GM12864 (cell line): ENCODE results near the gene FN1.

Experiments used
- DNase-seq: peaks from one replicate; pipeline ENCODE4 v3.0.0-alpha.2; 2011; ENCODE audit warnings: low read depth
- H3K4me3 ChIP-seq: 2 replicates; pipeline ENCODE4 v1.5.1; 2011; ENCODE audit warnings: mild to moderate bottlenecking, low read depth, low read length, control low read depth
- TF ChIP-seq, protein P1 (sequence below): IDR thresholded peaks from 2 replicates; pipeline ENCODE4 v1.5.1; 2011; ENCODE audit warnings: low read depth, mild to moderate bottlenecking, moderate library complexity, low read length, control low read depth, inconsistent platforms; ENCODE audit errors: missing control alignments

FN1 gene

DNA sequence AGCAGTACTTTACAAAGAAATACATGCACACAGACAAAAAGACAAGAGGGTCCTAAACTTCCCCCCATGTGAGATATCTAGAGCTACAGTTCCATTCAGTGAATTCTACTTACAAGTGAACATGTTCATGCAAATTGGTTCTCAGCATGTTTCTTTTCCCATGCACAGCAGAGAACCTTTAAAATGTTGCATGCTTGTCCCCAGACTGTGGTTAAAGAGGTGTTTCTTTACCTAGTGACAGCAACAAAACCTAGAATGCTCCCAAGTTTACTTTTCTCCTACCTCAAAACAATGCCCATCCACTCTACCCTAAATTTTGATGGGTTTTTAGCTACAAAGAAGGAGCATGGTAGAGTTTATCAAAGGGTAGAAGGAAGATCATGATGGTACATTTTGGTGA lies 43.7 kb downstream of the FN1 start:
- TF ChIP-seq, protein P1, sequence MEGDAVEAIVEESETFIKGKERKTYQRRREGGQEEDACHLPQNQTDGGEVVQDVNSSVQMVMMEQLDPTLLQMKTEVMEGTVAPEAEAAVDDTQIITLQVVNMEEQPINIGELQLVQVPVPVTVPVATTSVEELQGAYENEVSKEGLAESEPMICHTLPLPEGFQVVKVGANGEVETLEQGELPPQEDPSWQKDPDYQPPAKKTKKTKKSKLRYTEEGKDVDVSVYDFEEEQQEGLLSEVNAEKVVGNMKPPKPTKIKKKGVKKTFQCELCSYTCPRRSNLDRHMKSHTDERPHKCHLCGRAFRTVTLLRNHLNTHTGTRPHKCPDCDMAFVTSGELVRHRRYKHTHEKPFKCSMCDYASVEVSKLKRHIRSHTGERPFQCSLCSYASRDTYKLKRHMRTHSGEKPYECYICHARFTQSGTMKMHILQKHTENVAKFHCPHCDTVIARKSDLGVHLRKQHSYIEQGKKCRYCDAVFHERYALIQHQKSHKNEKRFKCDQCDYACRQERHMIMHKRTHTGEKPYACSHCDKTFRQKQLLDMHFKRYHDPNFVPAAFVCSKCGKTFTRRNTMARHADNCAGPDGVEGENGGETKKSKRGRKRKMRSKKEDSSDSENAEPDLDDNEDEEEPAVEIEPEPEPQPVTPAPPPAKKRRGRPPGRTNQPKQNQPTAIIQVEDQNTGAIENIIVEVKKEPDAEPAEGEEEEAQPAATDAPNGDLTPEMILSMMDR, result no peak
- H3K4me3 ChIP-seq, result no peak overlapping the region
- DNase-seq, result no peak

DNA sequence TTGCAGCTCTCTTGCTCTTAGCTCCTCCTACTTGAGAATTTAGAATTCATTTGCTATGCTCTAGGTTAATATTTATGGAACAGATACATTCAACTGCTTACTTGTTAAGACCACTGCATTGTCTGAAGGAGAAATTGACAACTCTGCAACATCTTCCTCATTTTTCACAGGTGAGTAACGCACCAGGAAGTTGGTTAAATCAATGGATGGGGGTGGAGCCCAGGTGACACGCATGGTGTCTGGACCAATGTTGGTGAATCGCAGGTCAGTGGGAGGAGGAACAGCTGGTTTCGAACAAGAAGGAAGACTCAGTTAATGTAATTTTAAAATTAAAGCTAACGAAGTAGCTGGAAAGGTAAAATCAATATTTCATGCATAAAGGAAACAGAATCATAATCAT lies 44.3 kb downstream of the FN1 start:
- no peak overlapping the region for H3K4me3 ChIP-seq
- TF ChIP-seq, protein P1, result no peak
- DNase-seq, result no peak

DNA sequence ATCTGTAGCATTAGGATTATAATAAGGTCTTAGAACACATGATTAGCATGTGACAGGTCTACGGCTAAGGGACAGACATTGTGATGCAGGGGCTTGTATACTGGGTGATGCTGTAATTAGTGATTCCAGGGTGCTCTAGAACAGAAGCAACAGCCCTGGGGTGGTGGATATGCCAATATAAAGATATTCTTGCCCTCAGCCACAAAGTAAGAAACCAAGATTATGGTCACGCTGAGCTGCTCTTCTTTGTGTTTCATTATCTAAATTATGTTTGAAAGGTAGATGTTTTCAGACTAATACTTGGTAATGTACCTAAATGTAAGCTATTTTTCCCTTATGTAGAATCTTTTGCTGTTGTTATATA lies 45.3 kb downstream of the FN1 start:
- no peak overlapping the region for H3K4me3 ChIP-seq
- TF ChIP-seq, protein P1, result no peak
- DNase-seq, result no peak

DNA sequence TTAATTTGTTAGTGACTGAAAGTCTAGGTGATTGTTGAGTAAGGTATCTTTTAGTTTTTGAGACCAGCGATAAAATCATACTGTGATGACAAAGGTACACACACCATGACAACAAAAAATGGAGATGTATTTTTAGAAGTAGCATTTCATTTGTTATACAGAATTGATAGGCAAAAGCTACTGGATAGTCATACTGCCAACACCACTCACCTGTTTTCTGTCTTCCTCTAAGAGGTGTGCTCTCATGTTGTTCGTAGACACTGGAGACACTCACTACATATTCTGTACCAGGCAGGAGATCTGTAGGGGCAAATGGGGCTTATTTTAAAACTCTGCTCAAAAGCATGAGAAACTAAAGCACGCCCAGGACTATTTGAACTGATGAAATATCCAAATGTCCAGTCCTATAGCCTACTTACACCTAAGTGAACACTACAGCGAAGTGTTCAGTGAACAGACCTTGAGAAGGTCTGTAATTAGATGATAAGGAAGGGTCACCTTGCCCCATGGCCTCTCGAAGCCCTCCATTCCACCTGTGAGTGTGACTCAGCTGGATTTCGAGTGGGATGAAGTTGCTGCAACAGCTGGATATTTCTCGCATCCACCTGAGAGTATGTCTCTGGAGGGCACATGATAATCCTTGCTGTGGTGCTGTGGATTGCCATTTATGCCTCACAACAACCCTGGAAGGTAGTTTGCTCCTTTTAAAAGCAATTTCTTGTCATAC lies 47.7 kb downstream of the FN1 start:
- TF ChIP-seq, protein P1, result no peak
- no peak for DNase-seq
- no peak overlapping the region for H3K4me3 ChIP-seq

DNA sequence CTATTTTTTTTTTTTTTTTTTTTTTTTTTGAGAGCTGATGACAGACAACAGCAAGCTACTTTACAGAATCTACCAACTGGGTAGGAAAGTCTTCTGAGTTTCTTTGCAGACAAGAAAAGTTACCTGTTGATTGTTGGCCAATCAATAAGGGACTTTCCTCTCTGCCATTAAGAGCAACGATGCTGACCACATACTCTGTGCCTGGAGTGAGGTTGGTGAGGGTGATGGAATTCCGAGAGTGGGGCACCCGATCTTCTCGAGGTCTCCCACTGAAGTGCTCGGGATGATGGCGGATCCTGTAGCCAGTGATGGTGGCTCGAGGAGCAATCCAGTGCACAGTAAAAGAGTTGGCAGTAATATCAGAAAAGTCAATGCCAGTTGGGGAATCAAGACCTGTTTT lies 49.3 kb downstream of the FN1 start:
- TF ChIP-seq, protein P1, result no peak
- no peak for DNase-seq

DNA sequence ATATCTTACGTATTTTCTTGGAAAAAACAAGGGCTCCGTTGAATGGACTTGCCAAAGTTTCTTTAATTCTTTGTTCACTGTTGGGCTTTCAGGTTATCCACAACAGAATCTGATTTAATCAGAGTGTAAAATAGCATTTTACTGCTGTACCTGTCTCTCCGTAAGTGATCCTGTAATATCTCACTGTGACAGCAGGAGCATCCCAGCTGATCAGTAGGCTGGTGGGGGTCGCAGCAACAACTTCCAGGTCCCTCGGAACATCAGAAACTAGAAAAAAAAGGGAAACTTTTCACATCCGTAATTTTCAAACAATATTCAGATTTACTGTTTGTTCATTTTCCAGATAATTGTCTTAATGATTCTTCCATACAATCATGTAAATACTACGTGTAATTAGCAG lies 51.2 kb downstream of the FN1 start:
- no peak overlapping the region for H3K4me3 ChIP-seq
- TF ChIP-seq, protein P1, result no peak
- no peak for DNase-seq

More for the DNA sequence above, 49.3 kb downstream of the FN1 start:
- no peak overlapping the region for H3K4me3 ChIP-seq

DNA sequence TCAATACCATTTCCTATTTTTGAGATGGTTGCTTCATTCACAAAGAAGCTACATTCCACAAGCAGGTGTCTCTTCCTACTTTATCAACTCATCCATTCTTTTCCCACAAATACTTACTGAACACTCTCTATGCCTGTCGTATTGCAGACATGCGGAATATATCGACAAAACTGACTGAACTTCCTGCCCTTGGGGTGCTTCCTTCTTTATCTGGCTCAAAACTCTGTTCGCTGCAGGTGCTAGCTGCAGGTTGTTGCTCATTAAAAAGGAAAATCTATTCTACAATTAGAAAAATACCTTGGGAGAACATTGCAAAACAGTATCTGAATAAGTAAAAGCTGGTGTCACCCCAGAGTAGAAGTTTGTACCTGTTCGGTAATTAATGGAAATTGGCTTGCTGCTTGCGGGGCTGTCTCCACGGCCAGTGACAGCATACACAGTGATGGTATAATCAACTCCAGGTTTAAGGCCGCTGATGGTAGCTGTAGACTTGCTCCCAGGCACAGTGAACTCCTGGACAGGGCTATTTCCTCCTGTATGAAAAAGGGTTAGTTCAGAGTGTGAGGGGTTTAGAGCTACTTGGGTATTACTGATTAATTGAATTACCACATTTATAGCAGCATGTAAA lies 52.1 kb downstream of the FN1 start:
- no peak for DNase-seq
- no peak overlapping the region for H3K4me3 ChIP-seq
- TF ChIP-seq, protein P1, result no peak
